A549 (cell line): ENCODE measurements around the gene TMEM266. TPM values are rescaled to one million over a fixed set of nuclear protein-coding genes. Genes with fewer than 3 reads are reported as not detected.

Experiments
- ATAC-seq, 2 experiments: fragments of 200-7000 bp in 1 of 2; fragments of >200 bp in 1 of 2; cut with Nextera tagmentation in 1 of 2; cut with Tn5 transposase in 1 of 2; 3 replicates each; pipeline versions ENCODE4 v1.8.0 to v1.9.1; 2018 to 2020; ENCODE audit warnings: mild to moderate bottlenecking in 1 of 2, moderate library complexity in 1 of 2
- CTCF ChIA-PET: fragments of 300-600 bp; sonication (Branson Sonifier 250); formaldehyde crosslinking; extraction: SDS; loops from one replicate; lab custom pipeline; 2021; ENCODE audit warnings: antibody characterized with exemption, inconsistent platforms; lab: Yijun Ruan, JAX
- POLR2A ChIA-PET: fragments of 350-600 bp; formaldehyde crosslinking; extraction: SDS; loops from one replicate; lab custom pipeline; 2021; ENCODE audit warnings: antibody characterized with exemption, inconsistent platforms; lab: Yijun Ruan, JAX
- DNase-seq, 2 experiments: peaks; one replicate each; pipeline versions ENCODE4 v3.0.0 to v3.0.0-alpha.2; 2011 to 2016; ENCODE audit warnings: low read depth in 1 of 2, low spot score in 1 of 2
- FAIRE-seq: peaks from 2 replicates; lab custom pipeline; 2011; peaks lifted over from hg19 to GRCh38; lab: Jason Lieb, UNC
- H3K27ac ChIP-seq, 2 experiments: fragments of >200 bp; sonication (Bioruptor Twin); formaldehyde crosslinking; 3 replicates each; pipeline ENCODE4 v1.5.1; 2016 to 2017
- H3K4me1 ChIP-seq: fragments of >200 bp; sonication (Bioruptor Twin); formaldehyde crosslinking; 3 replicates; pipeline ENCODE4 v1.6.1; 2016
- H3K4me2 ChIP-seq: fragments of >200 bp; sonication (Bioruptor Twin); formaldehyde crosslinking; 3 replicates; pipeline ENCODE4 v1.6.1; 2016
- H3K4me3 ChIP-seq: fragments of >200 bp; sonication (Bioruptor Twin); formaldehyde crosslinking; 3 replicates; pipeline ENCODE4 v1.5.1; 2016
- H3K9me3 ChIP-seq: fragments of >200 bp; sonication (Bioruptor Twin); formaldehyde crosslinking; 3 replicates; pipeline ENCODE4 v1.6.1; 2016
- ATOH8 ChIP-seq: fragments of 250-450 bp; sonication (Bioruptor Pico); IDR thresholded peaks from 2 replicates; pipeline ENCODE4 v1.5.0; 2020; ENCODE audit warnings: low read depth, mild to moderate bottlenecking, moderate library complexity
- CBX8 ChIP-seq: fragments of 200-600 bp; sonication (generic); IDR thresholded peaks from 2 replicates; pipeline ENCODE4 v1.6.1; 2016
- CTCF ChIP-seq: fragments of >200 bp; sonication (Bioruptor Twin); formaldehyde crosslinking; IDR thresholded peaks from 3 replicates; pipeline ENCODE4 v1.5.1; 2016
- ESRRA ChIP-seq: fragments of 150-350 bp; IDR thresholded peaks from 2 replicates; pipeline ENCODE4 v1.6.1; 2014; ENCODE audit warnings: mild to moderate bottlenecking, low read length, borderline replicate concordance
- FOSB ChIP-seq: fragments of 250-450 bp; sonication (Bioruptor Pico); IDR thresholded peaks from 2 replicates; pipeline ENCODE4 v1.5.0; 2020; ENCODE audit warnings: mild to moderate bottlenecking, moderate library complexity
- HES2 ChIP-seq: fragments of >200 bp; sonication (Bioruptor Twin); formaldehyde crosslinking; IDR thresholded peaks from 2 replicates; pipeline ENCODE4 v1.6.1; 2016
- HOXB5 ChIP-seq: fragments of 250-450 bp; sonication (Bioruptor Pico); IDR thresholded peaks from 2 replicates; pipeline ENCODE4 v1.5.0; 2020; ENCODE audit warnings: mild to moderate bottlenecking, moderate library complexity
- KDM1A ChIP-seq: fragments of 200-600 bp; sonication (generic); IDR thresholded peaks from 2 replicates; pipeline ENCODE4 v1.6.1; 2016; ENCODE audit warnings: low read depth, mild to moderate bottlenecking
- MAX ChIP-seq: IDR thresholded peaks from 2 replicates; pipeline ENCODE4 v1.6.1; 2012
- NPAS2 ChIP-seq: fragments of 250-450 bp; sonication (Bioruptor Pico); IDR thresholded peaks from 2 replicates; pipeline ENCODE4 v1.8.0; 2022; ENCODE audit warnings: mild to moderate bottlenecking, moderate library complexity, borderline replicate concordance
- NR3C1 ChIP-seq: fragments of >200 bp; sonication (Bioruptor Twin); formaldehyde crosslinking; IDR thresholded peaks from 3 replicates; pipeline ENCODE4 v1.6.1; 2017
- RAD21 ChIP-seq, 2 experiments: fragments of >200 bp in 1 of 2; sonication (Bioruptor Twin) in 1 of 2; formaldehyde crosslinking in 1 of 2; IDR thresholded peaks in 1 of 2; conservative IDR thresholded peaks in 1 of 2; 2 replicates in 1 of 2; 3 replicates in 1 of 2; pipeline ENCODE4 v1.6.1; 2012 to 2018; ENCODE audit warnings: inconsistent platforms in 1 of 2
- REST ChIP-seq: fragments of 200-600 bp; sonication (generic); IDR thresholded peaks from 2 replicates; pipeline ENCODE4 v1.6.1; 2016; ENCODE audit warnings: antibody characterized with exemption, mild to moderate bottlenecking, moderate library complexity
- RFX5 ChIP-seq: fragments of 450-650 bp; IDR thresholded peaks from 2 replicates; pipeline ENCODE4 v1.7.1; 2014; ENCODE audit warnings: antibody characterized with exemption, mild to moderate bottlenecking, moderate library complexity
- SMC3 ChIP-seq: fragments of >200 bp; sonication (Bioruptor Twin); formaldehyde crosslinking; IDR thresholded peaks from 3 replicates; pipeline ENCODE4 v1.6.1; 2018; ENCODE audit warnings: inconsistent platforms
- TFCP2L1 ChIP-seq: fragments of 250-450 bp; sonication (Bioruptor Pico); IDR thresholded peaks from 2 replicates; pipeline ENCODE4 v1.5.0; 2021; ENCODE audit warnings: mild to moderate bottlenecking
- ZNF302 ChIP-seq: fragments of 250-450 bp; sonication (Bioruptor Pico); IDR thresholded peaks from 2 replicates; pipeline ENCODE4 v1.9.0; 2021; ENCODE audit warnings: inconsistent platforms, mild to moderate bottlenecking, moderate library complexity
- WGBS: methylation state at CpG from one replicate; pipeline ENCODE4 v1.1.6; 2017; ENCODE audit errors: missing lambda C conversion rate; 5-methylcytosine and 5-hydroxymethylcytosine counted together
- polyA plus RNA-seq, 4 experiments: library from polyadenylated mRNA; depleted of rRNA in 3 of 4; stranded (reverse); fragments of >200 nt; fragmentation: RNase III in 1 of 4; extraction: RNeasy Plus Mini Kit Qiagen cat#74134 plus additional on column Dnase treatment in 1 of 4; gene quantifications; 2 replicates in 3 of 4; 3 replicates in 1 of 4; pipeline ENCODE4 v1.2.3, GENCODE V29; 2011 to 2017

TMEM266 gene
- polyA plus RNA-seq, 2 of the 4 experiments (the other 2 are of a cell fraction), result 0.06 to 0.08 TPM

- H3K4me1 ChIP-seq, result peaks cover 15% of the 10 kb centered on the region
- DNase-seq (no peak), FAIRE-seq (no peak), ATAC-seq (no peak)
- H3K4me3 ChIP-seq, result no peak overlapping the region
- no peaks in the 10 kb centered on the region for H3K9me3 ChIP-seq
- POLR2A ChIA-PET, result no interaction called here
- H3K4me2 ChIP-seq, result peak overlapping the region; percentile 62
- TF ChIP-seq ZNF302 (CRISPR knock-in tag), result no peak
- TF ChIP-seq CBX8, result no peak
- no peak for TF ChIP-seq NR3C1
- TF ChIP-seq HES2, result no peak
- TF ChIP-seq MAX, result no peak
- TF ChIP-seq ATOH8 (CRISPR knock-in tag), result no peak
- no peak for TF ChIP-seq SMC3
- TF ChIP-seq NPAS2 (CRISPR knock-in tag), result no peak
- no peak for TF ChIP-seq FOSB (CRISPR knock-in tag)
- TF ChIP-seq HOXB5 (CRISPR knock-in tag), result no peak
- TF ChIP-seq ESRRA, result no peak
- TF ChIP-seq, all 56 proteins: peak for 0
- H3K27ac ChIP-seq, result no peak overlapping the region
- CTCF ChIA-PET, result interaction anchor here (0.6 to 9.2 kb wide), 26 partner anchors 9 to 899 kb away, joined by 3 to 448 read pairs (median 4); no protein-coding TSS in a partner anchor
- 13% methylated on average over 3 of the region's 3 CpGs for WGBS
Observed at GRCh38 chr15:76056931-76057330, 2.9 kb upstream of the TMEM266 start.

GRCh38 chr15:76057332-76058000 lies 2.3 kb upstream of the TMEM266 start:
- POLR2A ChIA-PET, result interaction anchor here (1.1 kb wide), 1 partner anchor 82 kb away, joined by 3 read pairs; no protein-coding TSS in a partner anchor
- 2% methylated on average over 7 of the region's 7 CpGs for WGBS
- no peak overlapping the region for H3K4me3 ChIP-seq

GRCh38 chr15:76058714-76059319 lies 968 bp upstream of the TMEM266 start:
- Histone ChIP-seq H3K4me2 (peak overlapping the region; percentile 97), H3K4me3 (peak overlapping the region; percentile 64), H3K4me1 (peaks cover 15% of the 10 kb centered on the region), H3K9me3 (no peaks in the 10 kb centered on the region), H3K27ac (peak overlapping the region in 1 of 2 experiments; percentile 84; a peak in 1 of 6 replicates)
- WGBS, result 6% methylated on average over 18 of the region's 18 CpGs
- POLR2A ChIA-PET, result interaction anchor here (0.9 to 1.1 kb wide), 4 partner anchors 50 to 155 kb away, joined by 3 to 5 read pairs (median 4); partner anchors contain the start of gene FBXO22
- FAIRE-seq, result no peak
- peak; percentile 58 to 85 for ATAC-seq
- peak; percentile 50 to 68 for DNase-seq
- CTCF ChIA-PET, result interaction anchor here (0.6 to 9.2 kb wide), 30 partner anchors 7 to 827 kb away, joined by 3 to 448 read pairs (median 4); partner anchors contain the start of gene SNX33
- TF ChIP-seq RFX5 (no peak), CTCF (peak; percentile 53), SMC3 (no peak), TFCP2L1 (CRISPR knock-in tag) (no peak), RAD21 (conservative IDR thresholded peaks at IDR 0.05 in 1 of 2, IDR thresholded peaks at IDR 0.05 in 1 of 2) (peak; percentile 52 to 71), REST (no peak), CBX8 (no peak)

More at GRCh38 chr15:76057332-76058000, 2.3 kb upstream of the TMEM266 start:
- ATAC-seq, result no peak
- no peaks in the 10 kb centered on the region for H3K9me3 ChIP-seq
- FAIRE-seq, result peak; percentile 54
- H3K4me1 ChIP-seq, result peaks cover 15% of the 10 kb centered on the region
- peak; percentile 53 to 61 for DNase-seq
- no peak overlapping the region for H3K27ac ChIP-seq
- CTCF ChIA-PET, result interaction anchor here (0.6 to 9.2 kb wide), 34 partner anchors 8 to 898 kb away, joined by 3 to 448 read pairs (median 4); no protein-coding TSS in a partner anchor
- H3K4me2 ChIP-seq, result peak overlapping the region; percentile 62
- TF ChIP-seq CTCF, result peak; percentile 92
- TF ChIP-seq RAD21 (conservative IDR thresholded peaks at IDR 0.05 in 1 of 2, IDR thresholded peaks at IDR 0.05 in 1 of 2), result peak; percentile 70 to 71
- peak; percentile 81 for TF ChIP-seq SMC3
- TF ChIP-seq KDM1A, result no peak
